Vagina (tissue), 2 donors: ENCODE data around the gene C1QL3. TPM values are rescaled to one million over a fixed set of nuclear protein-coding genes. Genes with fewer than 3 reads are reported as not detected.

ENCODE experiments used
- DNase-seq, 2 donors: peaks; one replicate each; pipeline ENCODE4 v3.0.0-alpha.2; 2017; ENCODE audit errors: extremely low spot score in 2 of 2
- H3K27ac ChIP-seq: fragments of 200-600 bp; sonication (generic); one replicate; pipeline ENCODE4 v1.5.1; 2019
- H3K27me3 ChIP-seq: fragments of 200-600 bp; sonication (generic); one replicate; pipeline ENCODE4 v1.5.1; 2019
- H3K36me3 ChIP-seq, 2 donors: fragments of 200-600 bp; sonication (generic); one replicate each; pipeline ENCODE4 v1.5.1; 2017 to 2019
- H3K4me1 ChIP-seq: fragments of 200-600 bp; sonication (generic); one replicate; pipeline ENCODE4 v1.5.1; 2019
- H3K4me3 ChIP-seq, 2 donors: fragments of 200-600 bp; sonication (generic); 1 replicate in 1 of 2; 2 replicates in 1 of 2; pipeline ENCODE4 v1.5.1; 2016 to 2019
- H3K9me3 ChIP-seq: fragments of 200-600 bp; sonication (generic); one replicate; pipeline ENCODE4 v1.5.1; 2019
- CTCF ChIP-seq, 3 experiments: fragments of 450-650 bp in 2 of 3; fragments of 200-600 bp in 1 of 3; sonication (generic) in 1 of 3; IDR thresholded peaks; one replicate each; pipeline ENCODE4 v1.5.1; 2017 to 2019; ENCODE audit warnings: antibody characterized with exemption in 3 of 3, mild to moderate bottlenecking in 2 of 3, moderate library complexity in 2 of 3
- POLR2A ChIP-seq, 2 donors: fragments of 450-650 bp; IDR thresholded peaks; one replicate each; pipeline ENCODE4 v1.6.1; 2017; ENCODE audit warnings: antibody characterized with exemption in 2 of 2, mild to moderate bottlenecking in 2 of 2, moderate library complexity in 2 of 2
- POLR2AphosphoS5 ChIP-seq, 2 donors: sonication (generic); formaldehyde crosslinking; IDR thresholded peaks; one replicate each; pipeline ENCODE4 v1.9.0; 2017; ENCODE audit warnings: antibody characterized with exemption in 2 of 2, mild to moderate bottlenecking in 2 of 2, low read depth in 1 of 2; ENCODE audit not compliant: insufficient read depth in 1 of 2
- intact Hi-C: fragments of 100-400 bp; cut with DNase I; formaldehyde crosslinking; loops from one replicate; pipeline ENCODE4 v1.15.1; 2023
- total RNA-seq: library from RNA; depleted of rRNA; stranded (reverse); fragments of >200 nt; gene quantifications from one replicate; pipeline ENCODE4 v1.2.3, GENCODE V29; 2016

C1QL3 gene
- total RNA-seq, 1 donor from 2014 or later, result not detected

- TF ChIP-seq POLR2A (IDR thresholded peaks at IDR 0.05) (no peak), POLR2AphosphoS5 (IDR thresholded peaks at IDR 0.05; ENCODE audit: insufficient read depth in 1 of 2, low read depth in 1 of 2) (no peak), CTCF (IDR thresholded peaks at IDR 0.05) (no peak)
- H3K36me3 ChIP-seq, result no peaks in the 10 kb centered on the region
- H3K4me1 ChIP-seq, result no peaks in the 10 kb centered on the region
- no peak overlapping the region for H3K4me3 ChIP-seq
- no peaks in the 10 kb centered on the region for H3K9me3 ChIP-seq
- H3K27ac ChIP-seq, result no peak overlapping the region
- intact Hi-C loops, result no loop called here
- no peak for DNase-seq
- no peaks in the 10 kb centered on the region for H3K27me3 ChIP-seq
These were observed 23.8 kb downstream of the C1QL3 start for GRCh38 chr10:16497911-16498310.

DNA sequence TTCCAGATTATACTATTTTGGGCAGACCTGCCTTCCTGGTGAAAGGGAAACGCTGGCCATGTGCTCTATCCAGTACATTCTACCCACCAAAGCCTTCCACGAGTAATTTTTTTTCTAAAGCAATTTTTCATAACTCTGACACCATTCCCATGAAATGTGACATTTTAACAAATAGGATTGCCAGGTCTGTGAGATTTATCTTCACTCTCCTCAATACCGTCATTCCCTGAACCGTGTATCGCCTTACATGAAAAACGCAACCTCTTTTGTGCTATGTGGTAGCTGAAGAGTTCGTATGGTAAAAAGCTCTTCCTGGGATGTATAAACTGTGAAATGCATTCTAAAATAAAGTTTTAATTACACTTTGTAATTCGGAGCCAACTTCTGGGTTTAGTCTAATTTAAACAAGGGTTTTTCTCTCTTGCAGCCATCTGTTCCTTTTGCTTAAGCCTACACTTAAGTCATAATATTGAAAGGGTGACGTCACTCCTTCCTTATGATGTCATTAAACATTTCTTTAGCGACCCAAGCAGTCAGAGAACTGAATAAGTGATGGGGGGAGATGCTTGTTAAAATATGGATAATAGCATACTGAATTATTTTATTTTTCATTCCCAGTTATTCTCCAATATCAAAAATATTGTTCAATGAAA is 27.7 kb downstream of the C1QL3 start:
- DNase-seq, result no peak
- Histone ChIP-seq H3K4me1 (no peaks in the 10 kb centered on the region), H3K27me3 (no peaks in the 10 kb centered on the region), H3K9me3 (no peaks in the 10 kb centered on the region), H3K4me3 (no peak overlapping the region), H3K36me3 (no peaks in the 10 kb centered on the region), H3K27ac (no peak overlapping the region)
- intact Hi-C loops, result no loop called here
- TF ChIP-seq CTCF (IDR thresholded peaks at IDR 0.05), result no peak
- TF ChIP-seq POLR2AphosphoS5 (IDR thresholded peaks at IDR 0.05; ENCODE audit: insufficient read depth in 1 of 2, low read depth in 1 of 2), result no peak
- no peak for TF ChIP-seq POLR2A (IDR thresholded peaks at IDR 0.05)

- H3K27me3 ChIP-seq, result no peaks in the 10 kb centered on the region
- no peaks in the 10 kb centered on the region for H3K4me1 ChIP-seq
- peaks cover 0 to under 1% of the 10 kb centered on the region in 2 donors for H3K36me3 ChIP-seq
- no peak overlapping the region for H3K27ac ChIP-seq
- intact Hi-C loops, result no loop called here
- no peak overlapping the region for H3K4me3 ChIP-seq
- TF ChIP-seq POLR2A (IDR thresholded peaks at IDR 0.05), result no peak
- no peak for TF ChIP-seq POLR2AphosphoS5 (IDR thresholded peaks at IDR 0.05; ENCODE audit: insufficient read depth in 1 of 2, low read depth in 1 of 2)
- no peak for TF ChIP-seq CTCF (IDR thresholded peaks at IDR 0.05)
- DNase-seq, result no peak
- no peaks in the 10 kb centered on the region for H3K9me3 ChIP-seq
These were observed 29.7 kb downstream of the C1QL3 start for GRCh38 chr10:16491933-16492332.

DNA sequence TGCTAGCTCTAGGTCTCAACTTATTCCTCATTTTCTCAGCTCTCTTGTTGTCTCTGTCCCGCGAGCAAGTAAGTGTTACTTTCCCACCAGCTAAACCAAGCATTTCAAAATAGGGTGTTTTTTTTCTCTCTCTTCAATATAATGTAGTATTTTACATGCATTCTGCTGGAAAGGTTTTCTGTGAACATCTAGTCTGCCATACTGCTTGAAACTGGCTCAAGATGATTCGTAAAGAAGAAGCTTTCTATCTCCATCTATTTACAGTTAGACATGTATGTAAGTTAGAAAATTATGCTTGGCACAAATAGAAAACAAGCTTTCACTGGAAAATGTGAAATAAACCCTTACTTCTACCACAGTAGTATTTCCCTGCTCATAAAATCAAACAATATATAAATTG is 31.2 kb downstream of the C1QL3 start:
- no peak overlapping the region for H3K27ac ChIP-seq
- TF ChIP-seq POLR2AphosphoS5 (IDR thresholded peaks at IDR 0.05; ENCODE audit: insufficient read depth in 1 of 2, low read depth in 1 of 2) (no peak), POLR2A (IDR thresholded peaks at IDR 0.05) (no peak)
- no peak overlapping the region for H3K4me3 ChIP-seq
- H3K27me3 ChIP-seq, result no peaks in the 10 kb centered on the region
- peaks cover 0 to 9% of the 10 kb centered on the region in 2 donors for H3K36me3 ChIP-seq
- H3K4me1 ChIP-seq, result no peaks in the 10 kb centered on the region
- intact Hi-C loops, result no loop called here
- DNase-seq, result no peak
- H3K9me3 ChIP-seq, result no peaks in the 10 kb centered on the region

DNA sequence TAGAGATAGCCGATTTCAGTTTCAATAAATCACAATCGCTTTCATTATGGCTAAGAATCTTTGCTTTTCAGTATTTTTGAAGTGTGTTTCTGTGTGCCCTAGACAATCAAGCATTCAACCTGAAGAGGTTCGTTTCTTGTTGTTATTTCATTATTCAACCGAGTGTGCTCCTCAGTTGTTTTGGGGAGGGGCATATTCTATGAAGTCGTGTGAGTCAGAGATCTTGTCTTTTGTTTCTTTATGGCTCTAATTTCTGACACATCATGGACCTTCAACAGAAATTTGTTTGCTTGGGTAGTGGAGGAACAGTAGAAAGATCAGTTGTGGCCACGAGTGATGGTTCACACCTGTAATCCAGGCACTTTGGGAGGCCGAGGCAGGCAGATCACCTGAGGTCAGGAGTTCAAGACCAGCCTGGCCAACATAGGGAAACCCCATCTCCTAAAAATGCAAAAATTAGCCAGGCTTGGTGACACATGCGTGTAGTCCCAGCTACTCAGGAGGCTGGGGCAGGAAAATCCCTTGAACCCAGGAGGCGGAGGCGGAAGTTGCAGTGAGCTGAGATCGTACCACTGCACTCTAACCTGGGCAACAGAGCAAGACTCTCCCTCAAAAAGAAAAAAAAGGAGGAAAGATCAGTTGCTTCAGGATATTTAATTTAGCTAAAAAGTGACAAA is 38.3 kb downstream of the C1QL3 start:
- TF ChIP-seq POLR2AphosphoS5 (IDR thresholded peaks at IDR 0.05; ENCODE audit: insufficient read depth in 1 of 2, low read depth in 1 of 2), result no peak
- TF ChIP-seq CTCF (IDR thresholded peaks at IDR 0.05), result no peak
- no peak for TF ChIP-seq POLR2A (IDR thresholded peaks at IDR 0.05)
- H3K9me3 ChIP-seq, result no peaks in the 10 kb centered on the region
- no peaks in the 10 kb centered on the region for H3K4me1 ChIP-seq
- no peak overlapping the region for H3K27ac ChIP-seq
- no peak for DNase-seq
- H3K36me3 ChIP-seq, result peaks cover 0 to 9% of the 10 kb centered on the region in 2 donors
- H3K27me3 ChIP-seq, result no peaks in the 10 kb centered on the region
- intact Hi-C loops, result no loop called here
- no peak overlapping the region for H3K4me3 ChIP-seq
